NCI-H2196 (cell line): ENCODE results near the gene APPL1.
"Not testable (repeated sequence)": the region's sequence is repeated elsewhere in the genome, so short reads cannot be mapped to it uniquely, and the experiment has no call there.

Source experiments
- DNase-seq: peaks from one replicate; lab custom pipeline; 2025; ENCODE audit not compliant: unreplicated experiment; lab: John Stamatoyannopoulos, UW

The APPL1 gene

GRCh38 chr3:57268416-57268815 lies 40.9 kb downstream of the APPL1 start:
- no peak for DNase-seq

DNA sequence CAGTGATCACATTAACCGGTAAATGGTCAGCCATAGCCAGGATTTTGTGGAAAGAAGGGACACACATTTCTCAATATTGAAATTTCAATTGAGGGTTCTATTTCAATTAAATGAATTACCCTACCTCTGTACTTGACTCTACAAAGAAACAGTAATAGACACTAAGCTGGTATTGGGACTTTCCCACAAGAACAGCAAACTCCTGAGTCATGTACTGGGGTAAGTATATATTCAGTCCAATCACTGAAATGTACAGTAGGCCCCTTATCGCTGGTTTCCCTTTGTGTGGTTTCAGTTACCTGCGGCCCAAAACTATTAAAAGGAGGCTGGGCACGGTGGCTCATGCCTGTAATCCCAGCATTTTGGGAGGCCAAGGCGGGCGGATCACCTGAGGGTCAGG lies 47.3 kb downstream of the APPL1 start:
- DNase-seq = no peak

- no peak for DNase-seq
Measured at GRCh38 chr3:57275393-57275792, 47.9 kb downstream of the APPL1 start.

DNA sequence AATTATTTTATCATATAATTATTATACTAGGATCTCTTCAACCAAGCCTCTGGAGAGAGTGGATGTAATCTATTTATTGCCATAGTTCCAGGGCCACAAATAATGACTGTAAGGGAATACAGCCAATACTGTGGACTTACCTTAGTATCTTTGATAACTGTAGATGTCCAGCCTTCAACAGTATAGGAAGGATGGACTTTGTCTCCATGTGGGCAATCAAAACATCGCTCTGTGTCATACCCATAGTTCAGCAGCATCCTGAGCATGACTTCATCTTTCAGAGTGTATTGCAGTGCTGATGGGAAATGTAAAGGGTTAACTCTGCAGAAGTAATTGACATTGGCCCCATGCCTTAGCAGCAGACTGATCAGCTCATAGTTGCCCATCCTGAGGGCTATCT lies 50.7 kb downstream of the APPL1 start:
- DNase-seq = no peak

DNA sequence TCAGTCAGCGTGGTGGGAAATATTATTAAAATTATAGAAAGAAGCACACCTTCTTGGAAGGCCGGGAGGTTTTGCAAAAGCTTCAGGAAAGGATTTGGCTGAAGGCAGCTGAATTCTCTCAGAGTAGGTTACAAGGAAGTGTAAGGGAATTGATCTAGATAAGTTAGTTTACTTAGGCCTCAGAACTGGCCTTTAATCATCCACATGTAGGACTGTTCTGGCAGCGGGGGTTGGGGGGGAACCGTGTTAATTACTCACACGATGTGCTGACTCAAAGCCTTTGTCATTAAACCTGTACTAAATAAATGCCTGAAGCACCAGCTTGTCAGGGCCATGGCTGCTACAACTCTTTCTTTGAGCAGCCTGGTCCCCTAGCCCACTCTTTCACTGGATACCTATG lies 52.2 kb downstream of the APPL1 start:
- DNase-seq = no peak

DNA sequence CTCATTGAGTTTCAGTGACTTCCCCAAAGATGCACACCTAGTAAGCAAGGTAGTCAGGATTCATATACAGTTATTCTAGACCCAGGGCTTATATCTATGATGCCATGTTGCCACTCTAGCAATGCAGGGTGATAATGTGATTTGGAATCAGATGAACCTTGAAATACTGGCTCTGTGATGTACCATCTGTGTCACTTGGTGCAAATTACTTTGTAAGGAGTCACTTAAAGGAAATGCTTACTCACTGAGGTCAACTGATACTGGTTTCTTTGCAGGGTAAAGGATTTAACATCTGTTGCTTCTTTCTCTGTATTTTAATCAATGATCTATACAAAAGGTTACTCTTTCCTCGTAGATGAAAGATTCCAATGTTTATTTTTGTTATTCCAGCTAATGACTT lies 54.2 kb downstream of the APPL1 start:
- DNase-seq = no peak

- DNase-seq = no peak
Measured at GRCh38 chr3:57283334-57283733, 55.8 kb downstream of the APPL1 start.

GRCh38 chr3:57287205-57287604 lies 59.7 kb downstream of the APPL1 start:
- no peak for DNase-seq

DNA sequence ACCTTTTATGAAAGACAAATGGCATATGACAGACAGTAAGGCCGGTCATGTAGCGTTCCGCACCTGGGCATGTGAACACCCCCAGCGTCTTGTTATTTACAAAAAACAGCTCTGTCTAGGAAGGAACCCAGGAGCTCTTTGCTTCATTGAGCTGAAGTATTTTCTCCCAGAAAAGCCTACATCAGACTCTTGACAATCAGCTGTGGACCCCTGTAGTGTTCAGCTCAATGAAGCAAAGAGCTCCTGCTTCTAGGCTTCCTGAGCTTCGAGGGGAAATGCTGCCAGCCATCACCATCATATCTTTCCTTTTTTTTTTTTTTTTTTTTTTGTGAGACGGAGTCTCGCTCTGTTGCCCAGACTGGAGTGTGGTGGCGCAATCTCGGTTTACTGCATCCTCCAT lies 60.9 kb downstream of the APPL1 start:
- DNase-seq = no peak

DNA sequence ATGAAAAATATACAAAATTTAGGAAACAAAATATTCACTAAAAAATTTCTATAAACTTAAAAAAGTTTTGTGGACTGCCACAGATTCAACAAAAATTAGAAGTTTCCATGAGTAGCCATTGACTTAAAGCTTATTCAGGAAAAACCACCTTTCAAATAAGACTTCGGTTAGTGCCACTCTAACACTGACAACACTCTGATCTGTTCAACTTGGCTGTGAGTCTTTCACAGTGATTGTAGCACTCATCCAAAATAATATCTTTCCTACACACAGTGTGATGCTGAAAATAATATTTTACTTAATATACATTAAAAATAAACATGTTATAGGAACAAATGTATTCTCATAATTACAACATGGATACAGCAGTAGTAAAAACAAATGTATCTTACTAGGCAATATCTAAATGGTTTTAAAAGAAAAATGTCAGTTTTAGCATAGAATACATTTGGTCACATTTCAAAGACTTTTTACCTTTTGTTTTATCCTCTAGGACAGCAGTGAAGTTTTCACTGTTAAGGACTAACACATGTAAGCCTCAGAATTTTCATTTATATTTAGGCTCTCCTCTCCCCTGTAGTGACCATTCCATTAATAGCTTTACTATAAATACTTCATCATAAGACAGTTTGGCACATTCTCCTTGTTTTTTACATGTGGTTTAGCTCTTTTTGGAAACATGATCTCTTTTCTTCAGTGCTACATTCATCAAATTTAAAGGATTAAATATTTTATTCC lies 64.8 kb downstream of the APPL1 start, which contains the start of gene ASB14:
Gene ASB14, minus strand, starts transcription at position 527 of the 738 bp plus-strand sequence. CDS start 652 bp downstream, outside the sequence.
- no peak for DNase-seq

GRCh38 chr3:57292897-57293526 lies 65.5 kb downstream of the APPL1 start:
- no peak for DNase-seq

GRCh38 chr3:57298041-57298440 lies 70.5 kb downstream of the APPL1 start:
- no peak for DNase-seq

GRCh38 chr3:57303520-57303919 lies 76.0 kb downstream of the APPL1 start:
- not testable (repeated sequence) for DNase-seq

DNA sequence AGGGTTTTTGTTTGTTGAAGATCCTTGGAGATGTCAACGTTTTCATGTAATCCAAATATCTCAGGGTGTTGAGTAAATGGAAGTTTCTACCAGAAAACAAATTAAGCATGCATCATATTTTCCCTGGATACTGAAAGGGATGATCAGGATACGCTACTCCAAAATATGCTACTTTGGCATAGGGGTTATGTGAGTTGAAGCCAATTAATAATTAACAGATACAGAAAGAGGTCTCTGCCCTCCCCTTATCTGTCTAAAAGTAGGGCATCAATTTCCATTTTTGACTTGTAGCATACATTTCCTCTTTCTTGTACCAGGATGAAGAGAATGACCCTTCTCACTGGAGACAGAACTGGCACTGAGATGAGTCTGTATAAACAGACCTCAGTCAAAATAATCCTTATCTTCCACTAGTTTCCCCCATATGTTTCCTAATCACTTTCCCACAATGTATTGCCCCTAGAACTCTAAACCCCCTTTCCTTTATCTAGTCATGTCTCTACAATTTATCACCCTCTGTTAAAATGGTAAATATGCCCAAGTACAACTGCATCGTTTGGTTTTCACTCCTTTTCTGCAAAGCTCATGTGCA lies 82.3 kb downstream of the APPL1 start:
- no peak for DNase-seq

DNA sequence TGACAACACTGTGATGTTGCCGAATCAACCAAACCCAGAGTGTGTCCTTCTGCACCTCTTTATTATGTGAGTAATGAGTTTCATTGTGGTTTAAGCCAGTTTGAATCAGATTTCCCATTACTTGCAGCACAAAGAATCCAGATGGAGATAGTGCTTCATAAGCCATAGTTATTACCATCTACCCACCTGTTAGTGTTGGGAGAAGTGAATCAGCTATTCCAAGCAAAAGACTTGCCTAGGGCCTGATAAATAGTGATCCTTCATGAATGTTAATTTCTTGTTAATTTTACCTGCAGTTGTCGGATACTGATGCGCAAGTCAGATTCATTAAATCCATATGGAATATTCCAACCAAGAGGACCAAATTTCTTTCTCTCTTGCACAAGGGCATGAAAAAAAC lies 86.7 kb downstream of the APPL1 start:
- no peak for DNase-seq
